Colonic mucosa (tissue), 4 donors: ENCODE results near the gene FCMR. TPM values are rescaled to one million over a fixed set of nuclear protein-coding genes. Genes with fewer than 3 reads are reported as not detected.

ENCODE experiments used
- DNase-seq: peaks from one replicate; pipeline ENCODE4 v3.0.0-alpha.2; 2020
- H3K27ac ChIP-seq: fragments of 200-600 bp; one replicate; pipeline ENCODE4 v1.8.0; 2021
- H3K27me3 ChIP-seq: fragments of 200-600 bp; one replicate; pipeline ENCODE4 v1.8.0; 2021
- H3K36me3 ChIP-seq: fragments of 200-600 bp; one replicate; pipeline ENCODE4 v1.8.0; 2021
- H3K4me1 ChIP-seq: fragments of 200-600 bp; one replicate; pipeline ENCODE4 v1.8.0; 2021; ENCODE audit warnings: mild to moderate bottlenecking
- H3K4me3 ChIP-seq: fragments of 200-600 bp; one replicate; pipeline ENCODE4 v1.8.0; 2021
- H3K9ac ChIP-seq, 2 donors: one replicate each; pipeline ENCODE4 v1.7.0; 2013; ENCODE audit warnings: control low read depth in 2 of 2, low read depth in 2 of 2, low read length in 2 of 2
- H3K9me3 ChIP-seq: fragments of 200-600 bp; one replicate; pipeline ENCODE4 v1.8.0; 2021
- intact Hi-C: fragments of 100-400 bp; cut with DNase I; formaldehyde crosslinking; loops from one replicate; pipeline ENCODE4 v1.14.1; 2022
- total RNA-seq, 2 donors: library from RNA; stranded (reverse); fragmentation: NEBNext Ultra II Directional in 1 of 2; extraction: Animal tissue kit (Norgen Biotek cat#: 25700) in 1 of 2; gene quantifications; one replicate each; pipeline ENCODE4 v1.2.1, GENCODE V29; 2021
- TF ChIP-seq, protein P1 (sequence below): fragments of 200-600 bp; IDR thresholded peaks from one replicate; pipeline ENCODE4 v1.8.0; 2022; ENCODE audit warnings: antibody characterized with exemption, mild to moderate bottlenecking
- donor health status: healthy.
- donor health status: DM: no; HTN: no; CAD: no.
- donor health status: DM: no; HTN: no; CAD: no.

Gene FCMR
- total RNA-seq, 2 donors from 2014 or later = 2.3 to 2.7 TPM

DNA sequence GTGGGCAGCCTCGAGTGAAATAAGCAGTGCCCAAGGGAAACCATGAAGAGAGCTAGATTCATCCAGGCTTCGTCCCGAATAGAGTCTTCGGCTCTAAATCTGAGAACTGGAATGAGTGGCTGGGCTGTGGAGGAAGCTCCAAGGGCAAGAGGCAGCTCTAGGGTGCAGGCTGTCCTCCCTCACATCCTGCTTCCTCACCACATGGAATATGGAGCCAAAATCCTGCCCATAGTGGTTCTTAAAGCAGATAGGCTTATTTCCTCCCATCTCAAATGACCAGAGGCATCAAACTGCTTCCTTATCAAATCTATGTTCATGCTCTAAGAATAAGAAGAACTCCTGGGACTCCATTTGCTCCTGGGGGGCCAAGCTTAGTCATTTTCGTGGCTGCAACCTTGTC is 22.0 kb downstream of the FCMR start:
- TF ChIP-seq, protein P1, sequence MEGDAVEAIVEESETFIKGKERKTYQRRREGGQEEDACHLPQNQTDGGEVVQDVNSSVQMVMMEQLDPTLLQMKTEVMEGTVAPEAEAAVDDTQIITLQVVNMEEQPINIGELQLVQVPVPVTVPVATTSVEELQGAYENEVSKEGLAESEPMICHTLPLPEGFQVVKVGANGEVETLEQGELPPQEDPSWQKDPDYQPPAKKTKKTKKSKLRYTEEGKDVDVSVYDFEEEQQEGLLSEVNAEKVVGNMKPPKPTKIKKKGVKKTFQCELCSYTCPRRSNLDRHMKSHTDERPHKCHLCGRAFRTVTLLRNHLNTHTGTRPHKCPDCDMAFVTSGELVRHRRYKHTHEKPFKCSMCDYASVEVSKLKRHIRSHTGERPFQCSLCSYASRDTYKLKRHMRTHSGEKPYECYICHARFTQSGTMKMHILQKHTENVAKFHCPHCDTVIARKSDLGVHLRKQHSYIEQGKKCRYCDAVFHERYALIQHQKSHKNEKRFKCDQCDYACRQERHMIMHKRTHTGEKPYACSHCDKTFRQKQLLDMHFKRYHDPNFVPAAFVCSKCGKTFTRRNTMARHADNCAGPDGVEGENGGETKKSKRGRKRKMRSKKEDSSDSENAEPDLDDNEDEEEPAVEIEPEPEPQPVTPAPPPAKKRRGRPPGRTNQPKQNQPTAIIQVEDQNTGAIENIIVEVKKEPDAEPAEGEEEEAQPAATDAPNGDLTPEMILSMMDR = no peak
- no peak for DNase-seq

GRCh38 chr1:206898915-206899431 is 22.8 kb downstream of the FCMR start:
- Histone ChIP-seq H3K4me1 (no peaks in the 10 kb centered on the region), H3K27me3 (no peaks in the 10 kb centered on the region), H3K27ac (no peak overlapping the region), H3K9me3 (no peaks in the 10 kb centered on the region), H3K36me3 (no peaks in the 10 kb centered on the region), H3K4me3 (no peak overlapping the region), H3K9ac (no peak overlapping the region)
- intact Hi-C loops = no loop called here
- TF ChIP-seq, protein P1 = no peak
- no peak for DNase-seq

More for the DNA sequence above, 22.0 kb downstream of the FCMR start:
- no peak overlapping the region for H3K9ac ChIP-seq
- intact Hi-C loops = no loop called here
- no peaks in the 10 kb centered on the region for H3K4me1 ChIP-seq
- H3K9me3 ChIP-seq = no peaks in the 10 kb centered on the region
- H3K4me3 ChIP-seq = no peak overlapping the region
- no peak overlapping the region for H3K27ac ChIP-seq
- no peaks in the 10 kb centered on the region for H3K36me3 ChIP-seq
- H3K27me3 ChIP-seq = no peaks in the 10 kb centered on the region

GRCh38 chr1:206898089-206898914 is 23.4 kb downstream of the FCMR start:
- TF ChIP-seq, protein P1 = no peak
- no peak overlapping the region for H3K9ac ChIP-seq
- H3K9me3 ChIP-seq = no peaks in the 10 kb centered on the region

DNA sequence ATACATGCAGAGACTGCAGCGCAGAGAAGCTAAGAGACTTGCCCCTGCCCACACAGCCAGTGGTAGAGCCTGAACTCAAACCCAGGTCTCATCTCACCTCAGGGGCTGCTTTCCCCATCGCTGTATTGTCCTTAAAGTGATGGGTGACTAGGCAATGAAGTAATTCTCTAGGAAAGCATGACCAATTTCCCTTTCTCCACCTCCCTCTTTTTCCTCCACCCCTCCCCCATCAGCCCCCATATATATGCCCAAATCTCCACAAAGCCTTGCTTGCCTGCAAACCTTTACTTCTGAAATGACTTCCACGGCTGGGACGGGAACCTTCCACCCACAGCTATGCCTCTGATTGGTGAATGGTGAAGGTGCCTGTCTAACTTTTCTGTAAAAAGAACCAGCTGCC is 24.6 kb downstream of the FCMR start, which contains the start of gene IL24:
TSS of gene IL24 (plus strand) at position 269 of the 400 bp plus-strand sequence. CDS start 390 bp downstream, outside the sequence.
- DNase-seq = no peak
- TF ChIP-seq, protein P1 = no peak
- Histone ChIP-seq H3K9me3 (no peaks in the 10 kb centered on the region), H3K27me3 (no peaks in the 10 kb centered on the region), H3K4me1 (no peaks in the 10 kb centered on the region), H3K4me3 (no peak within 1 kb of the TSS), H3K27ac (no peak within 1 kb of the TSS), H3K9ac (no peak within 1 kb of the TSS), H3K36me3 (no peaks in the 10 kb centered on the region)
- intact Hi-C loops = no loop called here

More at GRCh38 chr1:206898089-206898914, 23.4 kb downstream of the FCMR start:
- Histone ChIP-seq H3K27me3 (no peaks in the 10 kb centered on the region), H3K4me1 (no peaks in the 10 kb centered on the region), H3K27ac (no peak overlapping the region), H3K36me3 (no peaks in the 10 kb centered on the region), H3K4me3 (no peak overlapping the region)
- DNase-seq = no peak
- intact Hi-C loops = no loop called here

GRCh38 chr1:206896261-206896660 is 25.5 kb downstream of the FCMR start:
- no peaks in the 10 kb centered on the region for H3K9me3 ChIP-seq
- no peak overlapping the region for H3K9ac ChIP-seq
- TF ChIP-seq, protein P1 = no peak
- no peak overlapping the region for H3K27ac ChIP-seq
- intact Hi-C loops = no loop called here
- no peak for DNase-seq
- H3K36me3 ChIP-seq = no peaks in the 10 kb centered on the region
- H3K4me3 ChIP-seq = no peak overlapping the region
- no peaks in the 10 kb centered on the region for H3K4me1 ChIP-seq
- H3K27me3 ChIP-seq = no peaks in the 10 kb centered on the region
